K562 (cell line): ENCODE results near the gene GRIN2A. TPM values are rescaled to one million over a fixed set of nuclear protein-coding genes. Genes with fewer than 3 reads are reported as not detected.

Source experiments
- ATAC-seq: fragments of 200-7000 bp; cut with Tn5 transposase; 3 replicates; pipeline ENCODE4 v1.9.1; 2020; ENCODE audit warnings: moderate library complexity
- BruUV-seq: library from RNA; stranded (reverse); fragments of 400-500 nt; replicated peaks from 2 replicates; lab custom pipeline; 2021; lab: Mats Ljungman, UMichigan
- CTCF ChIA-PET: fragments of 300-600 bp; formaldehyde crosslinking; extraction: SDS; loops from one replicate; lab custom pipeline; 2021; ENCODE audit warnings: low intra/inter-chr PET ratio; lab: Yijun Ruan, JAX
- POLR2A ChIA-PET: fragments of 300-600, 350-650 bp; sonication (Branson Sonifier 250); formaldehyde crosslinking; extraction: SDS; loops from one replicate; lab custom pipeline; 2021; ENCODE audit warnings: antibody characterized with exemption, inconsistent platforms; lab: Yijun Ruan, JAX
- DNase-seq, 4 experiments: peaks; one replicate each; pipeline versions ENCODE4 v3.0.0 to v3.0.0-alpha.2; 2011 to 2018; ENCODE audit warnings: low spot score in 3 of 4, mixed read lengths in 3 of 4; ENCODE audit errors: extremely low read depth in 1 of 4
- FAIRE-seq: peaks from 2 replicates; lab custom pipeline; 2011; peaks lifted over from hg19 to GRCh38; lab: Jason Lieb, UNC
- H2AFZ ChIP-seq: 2 replicates; pipeline ENCODE4 v1.6.0; 2011; ENCODE audit warnings: low read depth, low read length, control low read depth, inconsistent platforms
- H3K27ac ChIP-seq: fragments of 200-600 bp; 3 replicates; pipeline ENCODE4 v1.8.0; 2011; ENCODE audit warnings: low read depth, mild to moderate bottlenecking, control low read depth, inconsistent platforms, low read length, moderate library complexity, mixed read lengths; ENCODE audit errors: extremely low read depth
- H3K27me3 ChIP-seq, 2 experiments: fragments of 300-600 bp in 1 of 2; 2 replicates in 1 of 2; 3 replicates in 1 of 2; pipeline versions ENCODE4 v1.6.0 to v1.8.0; 2011; ENCODE audit warnings: inconsistent platforms in 2 of 2, low read length in 2 of 2, mild to moderate bottlenecking in 1 of 2, mixed read lengths in 1 of 2, moderate library complexity in 1 of 2; ENCODE audit not compliant: control insufficient read depth in 2 of 2, insufficient read depth in 2 of 2
- H3K36me3 ChIP-seq: fragments of 300-600 bp; 3 replicates; pipeline ENCODE4 v1.8.0; 2011; ENCODE audit warnings: mild to moderate bottlenecking, low read length, inconsistent platforms; ENCODE audit not compliant: control insufficient read depth, insufficient read depth
- H3K4me1 ChIP-seq, 2 experiments: fragments of 200-600 bp in 1 of 2; replicated peaks in 1 of 2; 2 replicates in 1 of 2; 3 replicates in 1 of 2; pipeline versions ENCODE4 v1.5.1 to v1.8.0; 2011; ENCODE audit warnings: inconsistent platforms in 2 of 2, low read length in 2 of 2, mild to moderate bottlenecking in 1 of 2, mixed read lengths in 1 of 2, moderate library complexity in 1 of 2; ENCODE audit not compliant: control insufficient read depth in 2 of 2, insufficient read depth in 2 of 2
- H3K4me2 ChIP-seq: 2 replicates; pipeline ENCODE4 v1.6.1; 2011; ENCODE audit warnings: low read length, control low read depth, inconsistent platforms, mixed read lengths; ENCODE audit not compliant: insufficient read depth
- H3K4me3 ChIP-seq: fragments of 200-600 bp; sonication (generic), shearing (Covaris generic); 2 replicates; pipeline ENCODE4 v1.5.1; 2016; ENCODE audit warnings: control low read depth, inconsistent platforms
- H3K79me2 ChIP-seq: fragments of 200-600 bp; 3 replicates; pipeline ENCODE4 v1.8.0; 2011; ENCODE audit warnings: low read length, inconsistent platforms; ENCODE audit not compliant: control insufficient read depth, insufficient read depth
- H3K9ac ChIP-seq, 2 experiments: 2 replicates each; pipeline versions ENCODE4 v1.6.0 to v1.6.1; 2011; ENCODE audit warnings: low read depth in 2 of 2, low read length in 2 of 2, control low read depth in 1 of 2, inconsistent platforms in 1 of 2, mild to moderate bottlenecking in 1 of 2, mixed read lengths in 1 of 2; ENCODE audit not compliant: insufficient read depth in 1 of 2
- H3K9me1 ChIP-seq: one replicate; pipeline ENCODE4 v1.6.0; 2011; ENCODE audit warnings: inconsistent platforms, mild to moderate bottlenecking, low read length, moderate library complexity; ENCODE audit not compliant: control insufficient read depth, insufficient read depth
- H3K9me3 ChIP-seq: replicated peaks from 2 replicates; pipeline ENCODE4 v1.5.1; 2011; ENCODE audit warnings: low read depth, low read length, inconsistent platforms; ENCODE audit not compliant: control insufficient read depth, insufficient read depth
- H4K20me1 ChIP-seq: replicated peaks from 2 replicates; pipeline ENCODE4 v1.6.1; 2011; ENCODE audit warnings: low read length, inconsistent platforms, mixed read lengths; ENCODE audit not compliant: control insufficient read depth, insufficient read depth
- CREB1 ChIP-seq, 2 experiments: sonication (generic) in 1 of 2; formaldehyde crosslinking in 1 of 2; IDR thresholded peaks; 2 replicates each; pipeline versions ENCODE4 v1.6.1 to v1.8.0; 2012 to 2022; ENCODE audit warnings: inconsistent platforms in 1 of 2, mild to moderate bottlenecking in 1 of 2, missing genetic modification reagents in 1 of 2, moderate library complexity in 1 of 2
- ETV6 ChIP-seq, 3 experiments: fragments of 150-350 bp in 1 of 3; sonication (generic) in 1 of 3; formaldehyde crosslinking in 1 of 3; IDR thresholded peaks; 2 replicates each; pipeline versions ENCODE4 v1.6.1 to v1.8.0; 2014 to 2022; ENCODE audit warnings: borderline replicate concordance in 2 of 3, low read depth in 2 of 3, antibody characterized with exemption in 1 of 3, low read length in 1 of 3, mild to moderate bottlenecking in 1 of 3, missing genetic modification reagents in 1 of 3
- MCM3 ChIP-seq: fragments of 450-650 bp; IDR thresholded peaks from 2 replicates; pipeline ENCODE4 v1.6.1; 2016
- NR0B1 ChIP-seq: fragments of 450-650 bp; IDR thresholded peaks from one replicate; pipeline ENCODE4 v1.6.1; 2018; ENCODE audit warnings: mild to moderate bottlenecking, moderate library complexity; ENCODE audit not compliant: partially characterized antibody
- RAD21 ChIP-seq, 2 experiments: fragments of 250-450 bp in 1 of 2; fragments of 450-650 bp in 1 of 2; sonication (Bioruptor Pico) in 1 of 2; formaldehyde crosslinking in 1 of 2; IDR thresholded peaks in 1 of 2; conservative IDR thresholded peaks in 1 of 2; 2 replicates each; pipeline versions ENCODE4 v1.4.0 to v1.8.0; 2020 to 2022; ENCODE audit warnings: mild to moderate bottlenecking in 2 of 2, moderate library complexity in 1 of 2
- RBM15 ChIP-seq: fragments of 200-400 bp; formaldehyde crosslinking; IDR thresholded peaks from 2 replicates; pipeline ENCODE4 v1.6.1; 2018; ENCODE audit warnings: mild to moderate bottlenecking, low read length, moderate library complexity; ENCODE audit not compliant: insufficient read depth
- ZNF12 ChIP-seq: sonication (generic); formaldehyde crosslinking; IDR thresholded peaks from 2 replicates; pipeline ENCODE4 v1.4.0; 2020; ENCODE audit warnings: mild to moderate bottlenecking, missing genetic modification reagents
- ZNF212 ChIP-seq: fragments of 450-650 bp; formaldehyde crosslinking; IDR thresholded peaks from 2 replicates; pipeline ENCODE4 v1.4.0; 2020; ENCODE audit warnings: mild to moderate bottlenecking
- ZNF23 ChIP-seq: fragments of 250-450 bp; sonication (Bioruptor Pico); IDR thresholded peaks from 2 replicates; pipeline ENCODE4 v1.4.0; 2020; ENCODE audit warnings: mild to moderate bottlenecking
- ZNF41 ChIP-seq: fragments of 250-450 bp; sonication (Bioruptor Pico); conservative IDR thresholded peaks from 2 replicates; pipeline ENCODE4 v1.4.0; 2020; ENCODE audit warnings: mild to moderate bottlenecking
- ZNF780A ChIP-seq: fragments of 250-450 bp; sonication (Bioruptor Pico); IDR thresholded peaks from 2 replicates; pipeline ENCODE4 v1.5.0; 2021; ENCODE audit warnings: mild to moderate bottlenecking
- WGBS: fragments of 100-300 bp; shearing (Covaris generic); methylation state at CpG from one replicate; pipeline ENCODE4 v1.1.6; 2016; ENCODE audit warnings: low coverage, mixed read lengths; ENCODE audit not compliant: insufficient coverage; ENCODE audit errors: missing lambda C conversion rate; 5-methylcytosine and 5-hydroxymethylcytosine counted together
- in situ Hi-C: fragments of 300-500 bp; cut with MboI; formaldehyde crosslinking; loops from 4 replicates; pipeline ENCODE4 v1.15.0; 2018; ENCODE audit warnings: inconsistent platforms, mixed read lengths
- intact Hi-C: fragments of 100-400 bp; cut with micrococcal nuclease; formaldehyde crosslinking; loops from 2 replicates; pipeline ENCODE4 v1.14.2; 2022
- polyA plus RNA-seq, 8 experiments: library from polyadenylated mRNA; depleted of rRNA in 4 of 8; stranded (reverse) in 5 of 8; unstranded in 3 of 8; fragments of >200 nt; fragmentation: Nextera tagmentation in 2 of 8; fragmentation: Illumina TruSeq in 1 of 8; extraction: Ambion mirVana in 2 of 8; extraction: Trizol in 1 of 8; gene quantifications; 2 replicates each; pipeline versions ENCODE4 v1.2.1 to v1.2.3, GENCODE V29; 2011 to 2014; ENCODE audit warnings: inconsistent platforms in 1 of 8, missing spikeins in 1 of 8
- total RNA-seq, 7 experiments: library from RNA; depleted of rRNA in 6 of 7; stranded (reverse); fragments of >200 nt in 6 of 7; fragmentation: Illumina TruSeq in 2 of 7; extraction: Trizol in 2 of 7; gene quantifications; 2 replicates each; pipeline versions ENCODE4 v1.2.1 to v1.2.3, GENCODE V29; 2011 to 2021; ENCODE audit warnings: low replicate concordance in 1 of 7

The GRIN2A gene
- total and polyA plus RNA-seq, 9 of the 15 experiments (the other 6 are each of a cell fraction or from before 2014, with no cell fraction given), result not detected

DNA sequence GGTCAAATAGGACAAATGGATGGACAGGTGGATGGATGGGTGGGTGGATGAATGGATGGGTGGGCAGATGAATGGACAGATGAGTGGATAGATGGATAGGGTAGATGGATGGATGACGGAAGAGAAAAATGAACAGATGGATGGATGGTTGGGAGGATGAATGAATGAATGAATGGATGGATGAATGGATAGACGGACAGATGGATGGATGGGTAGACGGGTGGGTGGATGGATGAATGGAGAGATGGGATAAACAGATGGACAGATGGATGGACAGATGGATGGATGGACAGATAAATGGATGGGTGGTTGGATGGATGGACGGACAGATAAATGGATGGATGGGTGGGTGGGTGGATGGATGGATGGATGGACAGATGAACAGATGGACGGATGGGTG lies 232.8 kb downstream of the GRIN2A start:
- Histone ChIP-seq H2AFZ (no peak overlapping the region), H3K9ac (no peak overlapping the region), H3K27me3 (no peaks in the 10 kb centered on the region; a peak in 1 of 5 replicates), H3K36me3 (no peaks in the 10 kb centered on the region)
- FAIRE-seq (no peak), ATAC-seq (no peak)
- BruUV-seq, result no TSS peak
- CTCF ChIA-PET, result no interaction called here
- WGBS, result 0% methylated on average over 5 of the region's 5 CpGs
- TF ChIP-seq ZNF41 (no peak), ETV6 (IDR thresholded peaks at IDR 0.05; ENCODE audit: borderline replicate concordance in 1 of 2, low read depth in 2 of 2, low read length in 1 of 2) (no peak), ETV6 (CRISPR knock-in tag; IDR thresholded peaks at IDR 0.05; ENCODE audit: borderline replicate concordance) (no peak), RBM15 (no peak), ZNF212 (no peak), ZNF780A (CRISPR knock-in tag) (no peak), NR0B1 (no peak), ZNF12 (no peak), CREB1 (IDR thresholded peaks at IDR 0.05) (no peak), CREB1 (CRISPR knock-in tag; IDR thresholded peaks at IDR 0.05) (no peak), MCM3 (no peak), ZNF23 (no peak), RAD21 (CRISPR knock-in tag; conservative IDR thresholded peaks at IDR 0.05 in 1 of 2, IDR thresholded peaks at IDR 0.05 in 1 of 2) (no peak)
- TF ChIP-seq, all 486 proteins: peak for 0
- no peaks in the 10 kb centered on the region for H3K9me1 ChIP-seq
- no peak overlapping the region for H3K4me3 ChIP-seq
- POLR2A ChIA-PET, result no interaction called here
- no peaks in the 10 kb centered on the region for H3K9me3 ChIP-seq
- DNase-seq, result no peak
- H4K20me1 ChIP-seq, result no peaks in the 10 kb centered on the region; the same call in 1 of the 2 replicates
- H3K79me2 ChIP-seq, result no peaks in the 10 kb centered on the region
- no peaks in the 10 kb centered on the region for H3K4me1 ChIP-seq
- intact Hi-C loops, result no loop called here
- H3K4me2 ChIP-seq, result no peak overlapping the region
- in situ Hi-C loops, result no loop called here
- no peak overlapping the region for H3K27ac ChIP-seq
